MM.1S (cell line): ENCODE measurements around the gene EPB41.

ENCODE experiments used
- CTCF ChIP-seq: fragments of 300-600 bp; sonication (generic); IDR thresholded peaks from 2 replicates; pipeline ENCODE4 v1.5.1; 2016; ENCODE audit warnings: antibody characterized with exemption, low read length, mixed read lengths
- EZH2phosphoT487 ChIP-seq: fragments of 300-600 bp; sonication (generic); IDR thresholded peaks from 2 replicates; pipeline ENCODE4 v1.6.1; 2018; ENCODE audit warnings: antibody characterized with exemption, low read length

GRCh38 chr1:28954126-28954726 lies 39.9 kb downstream of the EPB41 start:
- TF ChIP-seq CTCF (no peak), EZH2phosphoT487 (no peak)
